NCI-H2029 treated with DMSO at 0.1 percent for 48 hours (cell line): ENCODE data around the gene CAMK1D.

Experiments used
- DNase-seq: peaks from one replicate; lab custom pipeline; 2025; lab: John Stamatoyannopoulos, UW

The CAMK1D gene

GRCh38 chr10:12657489-12657888 is 308.1 kb downstream of the CAMK1D start:
- no peak for DNase-seq

- DNase-seq, result no peak
Observed at GRCh38 chr10:12658526-12658925, 309.2 kb downstream of the CAMK1D start.

- no peak for DNase-seq
Observed at GRCh38 chr10:12659706-12660105, 310.4 kb downstream of the CAMK1D start.

GRCh38 chr10:12660812-12661211 is 311.5 kb downstream of the CAMK1D start:
- no peak for DNase-seq

DNA sequence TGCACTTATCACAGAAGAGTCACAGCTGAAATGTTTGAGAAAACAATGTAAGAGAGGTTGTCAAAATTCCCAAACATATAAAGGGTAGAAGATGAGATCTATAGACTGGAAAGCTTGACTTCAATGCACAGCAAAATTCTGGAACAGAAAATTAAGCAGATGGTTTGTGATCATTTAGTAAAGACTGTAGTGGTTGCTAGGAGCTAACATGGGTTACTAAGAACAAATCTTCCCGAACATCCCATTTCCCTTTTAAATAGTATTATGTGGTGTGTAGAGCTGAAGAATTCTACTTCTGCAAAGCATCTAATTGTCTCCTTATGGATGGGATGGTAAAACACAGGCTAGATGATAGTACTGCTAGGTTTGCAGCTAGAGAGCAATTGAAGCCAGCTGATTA is 312.3 kb downstream of the CAMK1D start:
- DNase-seq, result no peak

DNA sequence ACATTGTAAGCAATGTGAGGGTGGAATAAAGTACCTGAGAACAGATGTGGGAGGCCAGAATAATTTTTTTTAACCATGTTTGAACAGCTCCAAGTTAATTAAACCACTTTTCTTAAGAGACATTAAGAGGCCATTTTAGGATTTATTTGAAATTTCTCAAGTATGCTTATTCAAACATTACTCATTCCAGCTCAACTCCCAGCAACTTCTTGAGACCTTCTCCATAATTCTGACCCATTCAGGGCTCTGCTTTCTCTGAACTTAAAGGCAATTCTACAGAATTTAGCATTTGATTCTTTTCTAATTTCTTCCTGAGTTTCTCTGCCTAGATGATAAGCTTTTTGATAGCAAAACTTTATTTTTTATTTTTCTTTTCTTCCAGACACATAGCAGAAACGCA is 314.5 kb downstream of the CAMK1D start:
- DNase-seq, result no peak

DNA sequence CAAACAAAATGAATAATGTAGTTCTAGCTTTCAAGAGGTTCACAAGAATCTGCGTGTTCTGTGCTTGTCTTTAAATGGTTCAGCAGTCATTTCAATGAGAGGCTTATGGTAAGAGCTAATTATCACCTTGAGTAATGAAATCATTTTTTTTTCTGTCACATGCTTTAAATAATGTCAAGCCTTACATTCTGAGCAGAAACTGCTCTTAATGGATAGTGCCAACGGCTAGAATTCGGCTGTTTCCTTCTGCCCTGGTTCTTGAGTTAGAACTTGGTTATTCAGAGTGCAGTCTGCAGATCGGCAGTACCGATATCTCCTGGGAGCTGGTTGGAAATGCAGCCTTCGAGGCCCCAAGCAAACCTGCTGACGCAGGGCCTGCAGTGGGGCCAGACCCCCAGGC is 316.2 kb downstream of the CAMK1D start:
- DNase-seq, result no peak

GRCh38 chr10:12667052-12667451 is 317.7 kb downstream of the CAMK1D start:
- DNase-seq, result no peak

DNA sequence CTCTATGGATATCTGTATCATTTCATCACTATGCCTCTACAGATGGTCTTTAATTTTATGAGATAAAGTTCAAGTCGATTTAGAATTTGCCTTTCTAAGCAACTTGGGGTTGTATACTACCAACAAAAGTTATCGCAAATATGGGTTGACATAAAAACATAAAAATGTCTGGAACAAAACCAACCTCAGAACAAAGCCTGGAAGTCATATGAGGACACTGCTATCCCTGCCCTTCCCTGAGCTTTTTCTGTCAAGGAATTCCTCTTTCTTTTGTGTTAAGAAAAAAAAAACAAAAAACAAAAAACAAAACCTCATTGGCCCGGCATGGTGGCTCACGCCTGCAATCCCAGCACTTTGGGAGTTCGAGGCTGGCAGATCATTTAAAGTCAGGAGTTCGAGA is 319.3 kb downstream of the CAMK1D start:
- no peak for DNase-seq

- DNase-seq, result no peak
Observed at GRCh38 chr10:12670004-12670403, 320.7 kb downstream of the CAMK1D start.

DNA sequence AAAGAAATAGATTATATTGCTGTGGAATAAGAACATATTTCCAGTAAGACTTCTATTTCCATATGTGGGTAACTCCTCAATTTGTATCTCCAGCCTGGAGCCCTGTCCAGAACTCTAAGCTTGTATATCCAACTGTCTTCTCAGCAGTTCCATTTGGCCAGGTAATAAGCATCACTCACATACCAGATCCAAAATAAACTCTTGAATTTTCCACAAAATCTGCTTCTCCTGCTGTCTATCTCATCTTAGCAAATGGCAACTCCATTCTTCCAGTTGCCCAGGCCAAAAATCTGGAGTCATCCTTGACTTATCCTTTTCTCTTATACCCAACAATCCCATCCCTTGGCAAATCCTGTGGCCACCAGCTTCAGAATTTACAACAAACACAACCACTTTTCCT is 325.8 kb downstream of the CAMK1D start:
- no peak for DNase-seq

DNA sequence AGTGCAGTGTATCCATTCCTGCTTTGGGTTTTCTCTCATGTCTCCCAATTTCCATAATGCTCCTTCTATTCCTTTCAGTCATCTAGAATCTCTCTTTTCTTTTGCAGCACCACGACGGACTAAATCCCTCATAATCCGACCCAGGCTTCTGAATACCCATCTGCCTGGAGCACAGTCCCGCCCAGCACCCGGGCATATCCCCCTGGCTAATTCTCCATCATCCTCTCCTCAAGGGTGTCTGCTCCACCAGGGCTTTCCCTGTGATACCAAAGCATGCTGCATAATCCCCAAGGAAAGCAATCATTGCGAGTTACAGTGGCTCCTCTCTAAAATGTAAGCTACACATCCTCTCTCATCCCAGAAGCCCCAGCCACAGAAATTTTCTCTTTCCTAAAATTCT is 330.3 kb downstream of the CAMK1D start:
- no peak for DNase-seq

DNA sequence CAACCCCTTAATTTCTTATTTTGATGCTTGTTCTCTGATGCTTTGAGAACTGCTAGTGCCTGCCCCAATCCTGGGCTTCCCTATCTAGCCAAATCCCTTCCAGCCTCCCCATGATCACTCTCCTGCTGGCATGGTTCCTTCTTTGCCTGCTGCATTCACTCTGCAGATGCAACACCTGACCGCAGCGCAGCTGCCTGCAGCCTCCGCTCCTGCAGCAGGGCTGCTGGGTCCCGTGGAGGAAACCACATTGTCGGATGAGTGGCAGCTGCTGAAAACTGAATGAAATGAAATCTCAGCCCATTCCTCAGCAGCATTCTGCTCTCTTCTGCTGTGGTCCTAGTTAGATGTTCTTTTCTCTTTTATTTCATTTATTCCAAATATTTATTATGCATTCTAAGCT is 331.9 kb downstream of the CAMK1D start:
- no peak for DNase-seq

GRCh38 chr10:12684784-12685183 is 335.4 kb downstream of the CAMK1D start:
- DNase-seq, result no peak

DNA sequence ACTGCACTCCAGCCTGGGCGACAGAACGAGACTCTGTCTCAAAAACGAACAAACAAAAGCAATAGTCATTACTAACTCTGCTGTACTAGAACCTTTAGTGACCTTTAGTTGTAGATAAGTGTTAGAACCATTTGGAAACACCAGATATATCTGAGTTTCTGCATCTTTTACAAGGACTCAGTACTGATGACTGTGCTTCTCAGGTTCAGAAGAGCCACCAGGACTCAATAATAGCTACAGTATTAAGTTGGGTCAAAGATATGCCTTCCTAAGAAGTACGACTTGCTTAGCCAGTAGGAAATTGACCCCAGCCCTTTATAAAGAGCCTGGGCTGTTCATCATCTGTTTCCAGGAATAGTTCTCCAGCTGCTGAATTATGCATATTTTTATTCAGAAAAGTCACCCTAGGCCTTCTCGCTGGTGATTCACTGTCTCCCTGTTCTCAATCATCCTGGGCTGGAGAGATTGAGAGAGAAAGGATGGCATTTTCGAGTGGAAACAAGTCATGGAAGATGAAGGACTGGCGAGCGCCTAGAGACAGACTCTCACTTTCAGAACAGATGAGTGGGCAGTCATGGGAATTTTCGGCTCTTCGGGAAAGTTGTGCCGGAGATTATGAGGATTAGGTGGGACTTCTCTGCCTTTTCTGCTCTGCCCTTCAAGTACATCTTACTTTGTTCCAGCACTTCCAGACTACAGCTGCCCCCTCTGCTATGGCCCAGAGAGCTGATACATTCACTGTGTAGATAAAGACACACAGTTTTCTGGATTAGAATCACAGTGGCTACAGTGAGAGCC is 336.1 kb downstream of the CAMK1D start:
- DNase-seq, result no peak

- no peak for DNase-seq
Observed at GRCh38 chr10:12687996-12688395, 338.6 kb downstream of the CAMK1D start.

GRCh38 chr10:12689893-12690292 is 340.5 kb downstream of the CAMK1D start:
- no peak for DNase-seq

DNA sequence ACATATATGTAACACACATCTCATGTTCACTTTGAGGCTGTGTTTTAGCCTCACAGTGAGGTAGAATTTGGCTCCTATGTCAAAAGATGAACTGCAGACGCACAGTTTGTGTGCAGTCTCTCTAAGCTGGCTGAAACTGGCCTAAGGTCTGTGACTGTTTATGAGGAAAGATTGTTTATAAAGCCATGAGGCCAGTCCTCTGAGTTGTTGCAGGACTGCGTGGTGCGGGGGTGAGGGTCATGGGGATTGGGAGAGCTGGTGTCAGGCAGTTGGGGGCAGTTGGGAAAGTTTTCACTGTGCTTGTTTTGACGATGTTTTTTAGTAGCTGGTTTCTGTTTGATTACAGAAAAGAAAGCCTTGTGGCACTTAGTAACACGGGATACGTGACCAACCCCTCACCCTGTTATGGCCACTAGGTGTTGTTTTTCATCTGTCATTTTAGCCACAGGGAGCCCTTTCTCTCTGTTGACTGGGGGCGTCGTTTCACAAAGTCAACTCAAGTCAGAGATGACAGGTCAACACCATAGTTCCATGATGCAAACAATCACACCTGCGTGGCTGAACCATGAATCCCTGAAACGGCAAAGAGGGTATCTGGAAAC is 341.3 kb downstream of the CAMK1D start:
- no peak for DNase-seq

DNA sequence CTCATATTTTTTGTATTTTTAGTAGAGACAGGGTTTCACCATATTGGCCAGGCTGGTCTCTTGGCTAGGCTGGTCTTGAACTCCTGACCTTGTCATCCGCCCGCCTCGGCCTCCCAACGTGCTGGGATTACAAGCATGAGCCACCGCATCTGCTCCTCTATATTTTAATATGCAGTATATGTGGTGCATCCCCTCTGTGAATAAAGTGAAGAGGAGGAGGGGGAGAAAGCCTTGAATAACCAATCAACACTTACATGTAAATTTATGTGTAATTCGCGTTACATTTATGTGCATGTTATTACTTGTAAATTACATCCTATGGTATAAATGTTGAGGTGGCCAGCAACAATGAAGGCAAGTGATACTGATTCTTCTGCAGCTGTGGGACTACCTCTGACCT is 342.2 kb downstream of the CAMK1D start:
- DNase-seq, result no peak

DNA sequence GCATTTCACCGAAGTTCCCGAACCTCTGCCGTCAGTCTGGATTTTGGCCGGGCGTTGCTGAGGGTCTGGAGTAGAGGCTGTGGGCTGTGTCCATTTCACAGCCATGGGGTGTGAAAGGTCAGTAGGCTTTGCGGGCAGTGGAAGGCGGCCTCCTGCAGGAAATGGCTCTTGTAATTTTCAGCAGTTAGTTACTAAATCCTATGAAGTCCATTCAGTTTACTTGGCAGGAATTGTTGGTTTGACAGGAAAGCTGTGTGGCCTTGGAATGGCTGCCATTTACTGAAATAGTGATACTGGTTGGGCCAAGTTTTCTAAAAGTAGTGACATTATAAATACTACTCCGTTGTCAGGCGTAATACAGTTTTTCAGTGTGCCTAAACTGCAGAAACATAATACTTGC is 348.4 kb downstream of the CAMK1D start:
- no peak for DNase-seq

- no peak for DNase-seq
Observed at GRCh38 chr10:12699258-12699700, 349.9 kb downstream of the CAMK1D start.

DNA sequence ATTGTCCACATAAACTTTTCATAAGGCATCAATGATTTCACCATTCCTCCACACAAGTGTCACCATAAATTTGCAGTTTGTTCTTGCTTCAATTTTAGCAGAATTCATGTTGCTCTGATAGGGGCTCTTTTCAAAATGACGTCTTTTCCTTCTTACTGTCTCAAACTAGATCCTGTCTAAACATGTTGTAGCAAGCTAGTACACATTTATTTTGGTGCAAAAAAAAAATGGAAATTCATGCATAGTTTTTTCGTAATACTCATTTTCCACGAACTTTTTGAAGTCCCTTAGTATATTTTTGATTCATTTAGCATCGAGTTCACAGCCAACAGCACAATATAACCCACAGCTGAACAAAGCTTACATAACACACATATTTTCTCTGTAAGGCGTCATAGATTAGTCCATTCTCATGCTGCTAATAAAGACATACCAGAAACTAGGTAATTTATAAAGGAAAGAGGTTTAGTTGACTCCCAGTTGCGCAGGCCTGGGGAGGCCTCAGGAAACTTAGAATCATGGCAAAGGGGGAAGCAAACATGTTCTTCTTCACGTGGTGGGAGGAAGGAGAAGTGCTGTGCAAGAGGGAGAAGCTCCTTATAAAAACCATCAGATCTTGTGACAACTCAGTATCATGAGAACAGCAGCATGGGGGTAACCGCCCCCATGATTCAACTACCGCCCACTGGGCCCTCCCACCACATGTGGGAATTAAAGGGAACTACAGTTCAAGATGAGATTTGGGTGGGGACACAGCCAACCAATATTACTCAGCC is 350.6 kb downstream of the CAMK1D start:
- DNase-seq, result no peak

DNA sequence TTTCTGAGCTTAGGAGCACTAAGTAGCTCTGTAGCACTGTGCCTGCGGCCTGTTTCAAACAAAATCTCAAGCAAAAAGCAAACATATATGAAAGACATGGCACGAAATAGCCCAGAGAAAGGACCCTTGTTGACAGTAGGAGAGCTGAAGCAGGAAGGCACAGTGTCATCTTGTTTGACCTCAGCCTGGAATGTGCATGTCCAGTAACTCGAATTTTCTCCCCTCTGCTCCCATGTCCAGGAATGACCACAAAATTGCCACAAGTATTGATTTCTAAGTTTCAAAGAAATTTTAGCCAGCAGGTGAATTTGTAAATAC is 351.2 kb downstream of the CAMK1D start:
- DNase-seq, result no peak
